Activated T-helper 2 cell treated with anti-CD3 and anti-CD28 coated beads, Interferon-gamma antibody, Interleukin-2, Interleukin-4, amounts not matched to agents 10 μg/mL and 5 μg/mL and 100 μg/mL, durations not matched to agents 14 hours and 24 hours and 36 hours (primary cell): ENCODE results near the gene HOXC11. TPM values are rescaled to one million over a fixed set of nuclear protein-coding genes. Genes with fewer than 3 reads are reported as not detected.

ENCODE experiments used
- DNase-seq: peaks from one replicate; pipeline ENCODE4 v3.0.0; 2021; ENCODE audit warnings: low spot score
- H3K27ac Mint-ChIP-seq: one replicate; pipeline ENCODE4 v1.8.0; 2021; ENCODE audit warnings: mixed read lengths
- H3K27me3 Mint-ChIP-seq: one replicate; pipeline ENCODE4 v1.8.0; 2021; ENCODE audit warnings: low read depth, mixed read lengths
- H3K36me3 Mint-ChIP-seq: one replicate; pipeline ENCODE4 v1.8.0; 2021; ENCODE audit warnings: low read depth, mixed read lengths
- H3K4me1 Mint-ChIP-seq: one replicate; pipeline ENCODE4 v1.8.0; 2021; ENCODE audit warnings: low read depth, mixed read lengths
- H3K4me3 Mint-ChIP-seq: one replicate; pipeline ENCODE4 v1.8.0; 2021; ENCODE audit warnings: low read depth, mild to moderate bottlenecking, moderate library complexity, mixed read lengths
- H3K9me3 Mint-ChIP-seq: one replicate; pipeline ENCODE4 v1.8.0; 2021; ENCODE audit warnings: mixed read lengths
- intact Hi-C: fragments of 100-400 bp; cut with micrococcal nuclease; formaldehyde crosslinking; loops from one replicate; pipeline ENCODE4 v1.15.1; 2023
- total RNA-seq: library from RNA; stranded (reverse); gene quantifications from 2 replicates; pipeline ENCODE4 v1.2.3, GENCODE V29; 2022

Gene HOXC11
- total RNA-seq, 1 donor from 2014 or later, result not detected

DNA sequence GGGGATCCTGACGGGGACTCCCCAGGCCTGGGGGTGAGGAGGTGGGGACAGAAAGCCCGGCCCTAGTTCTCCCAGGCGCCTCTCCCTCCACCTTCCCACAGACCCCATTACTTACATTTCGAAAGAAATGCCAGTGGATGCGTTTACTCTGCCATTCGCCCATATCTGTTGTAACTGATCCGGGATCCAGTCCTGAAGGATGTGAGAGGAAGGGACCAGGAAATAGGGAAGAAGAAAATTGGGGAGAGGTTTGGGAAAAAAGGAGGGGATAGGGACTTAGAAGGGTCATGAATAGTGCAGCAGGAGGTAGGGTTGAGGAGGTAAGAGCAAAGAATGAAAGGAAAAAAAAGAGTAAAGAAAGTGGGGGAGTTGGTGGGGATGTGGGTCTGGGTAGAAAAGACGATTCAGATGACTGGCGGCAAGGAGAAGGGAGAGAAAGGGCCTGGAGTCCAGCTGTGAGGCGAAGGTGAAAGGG, 17.1 kb upstream of the HOXC11 start:
- intact Hi-C loops, result no loop called here
- H3K4me3 Mint-ChIP-seq, result no peak overlapping the region
- H3K9me3 Mint-ChIP-seq, result no peaks in the 10 kb centered on the region
- DNase-seq, result no peak
- peaks cover 91% of the 10 kb centered on the region for H3K27me3 Mint-ChIP-seq
- peaks cover 3% of the 10 kb centered on the region for H3K4me1 Mint-ChIP-seq
- no peaks in the 10 kb centered on the region for H3K36me3 Mint-ChIP-seq
- no peak overlapping the region for H3K27ac Mint-ChIP-seq

- H3K36me3 Mint-ChIP-seq, result no peaks in the 10 kb centered on the region
- H3K27me3 Mint-ChIP-seq, result peaks cover 87% of the 10 kb centered on the region
- intact Hi-C loops, result no loop called here
- H3K4me3 Mint-ChIP-seq, result no peak overlapping the region
- no peak for DNase-seq
- H3K9me3 Mint-ChIP-seq, result no peaks in the 10 kb centered on the region
- peaks cover 3% of the 10 kb centered on the region for H3K4me1 Mint-ChIP-seq
- H3K27ac Mint-ChIP-seq, result no peak overlapping the region
These were observed 16.6 kb upstream of the HOXC11 start for GRCh38 chr12:53956251-53956887.

DNA sequence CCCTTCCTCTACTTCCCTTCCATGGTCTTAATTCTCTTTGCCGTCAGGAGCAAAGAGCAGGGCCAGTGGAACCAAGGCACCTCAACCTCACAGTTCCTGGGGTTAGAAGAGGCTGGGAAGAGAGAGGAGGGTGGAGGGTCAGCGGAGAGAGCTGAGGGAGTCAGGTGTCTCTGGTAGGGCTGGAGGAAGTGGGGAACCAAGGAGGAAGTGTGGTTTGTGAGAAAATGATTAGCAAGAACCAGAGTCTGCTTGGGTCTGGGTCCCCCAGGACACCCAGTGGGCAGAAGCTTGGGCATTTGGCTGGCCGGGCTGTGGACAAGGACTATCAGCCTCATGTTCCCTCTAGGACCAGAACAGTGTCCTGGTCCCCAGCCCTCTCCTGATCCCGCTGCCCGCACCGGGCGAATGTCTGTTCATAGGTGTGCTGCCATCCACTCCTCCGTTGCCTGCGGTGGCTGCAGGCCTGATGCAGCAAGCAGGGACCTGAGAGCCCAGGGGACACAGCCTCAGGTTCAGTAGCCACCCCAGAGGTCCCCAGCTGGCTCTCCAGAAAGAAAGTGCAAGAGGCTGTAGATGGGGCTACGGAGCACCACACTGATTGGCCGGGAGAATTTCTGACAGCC, 15.9 kb upstream of the HOXC11 start:
- no peak for DNase-seq
- no peaks in the 10 kb centered on the region for H3K9me3 Mint-ChIP-seq
- H3K36me3 Mint-ChIP-seq, result no peaks in the 10 kb centered on the region
- no peak overlapping the region for H3K27ac Mint-ChIP-seq
- peaks cover 86% of the 10 kb centered on the region for H3K27me3 Mint-ChIP-seq
- intact Hi-C loops, result no loop called here
- no peak overlapping the region for H3K4me3 Mint-ChIP-seq
- peaks cover 3% of the 10 kb centered on the region for H3K4me1 Mint-ChIP-seq

DNA sequence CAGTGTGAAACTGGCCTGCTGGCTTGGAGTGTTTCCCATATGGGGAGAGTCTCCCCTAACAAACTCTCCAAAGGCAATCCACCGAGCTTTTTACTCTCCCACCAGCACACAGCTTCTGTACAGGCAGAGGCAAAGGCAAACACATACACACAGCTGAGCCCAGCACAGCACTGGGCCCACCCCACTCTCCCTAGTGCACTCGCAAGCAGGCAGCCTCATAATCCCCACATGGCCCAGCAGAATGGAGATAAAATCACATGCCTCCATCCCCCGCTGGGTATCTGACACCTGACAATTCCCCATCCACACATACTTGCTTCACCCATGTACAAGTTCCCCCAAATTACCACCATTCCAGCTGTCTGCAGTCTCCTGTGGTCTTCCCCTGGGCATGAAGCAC, 14.8 kb upstream of the HOXC11 start:
- Mint-ChIP-seq H3K9me3 (no peaks in the 10 kb centered on the region), H3K4me3 (no peak overlapping the region), H3K27ac (no peak overlapping the region), H3K27me3 (peaks cover 84% of the 10 kb centered on the region), H3K36me3 (no peaks in the 10 kb centered on the region), H3K4me1 (peaks cover 3% of the 10 kb centered on the region)
- DNase-seq, result no peak
- intact Hi-C loops, result no loop called here

GRCh38 chr12:53959314-53959713, 13.6 kb upstream of the HOXC11 start:
- Mint-ChIP-seq H3K27me3 (peaks cover 82% of the 10 kb centered on the region), H3K4me1 (no peaks in the 10 kb centered on the region), H3K36me3 (no peaks in the 10 kb centered on the region), H3K27ac (no peak overlapping the region), H3K4me3 (no peak overlapping the region), H3K9me3 (no peaks in the 10 kb centered on the region)
- DNase-seq, result no peak
- intact Hi-C loops, result no loop called here

GRCh38 chr12:53960187-53961024, 12.5 kb upstream of the HOXC11 start:
- no peaks in the 10 kb centered on the region for H3K36me3 Mint-ChIP-seq
- peaks cover 2% of the 10 kb centered on the region for H3K4me1 Mint-ChIP-seq
- no peak overlapping the region for H3K4me3 Mint-ChIP-seq
- peaks cover 85% of the 10 kb centered on the region for H3K27me3 Mint-ChIP-seq
- DNase-seq, result no peak
- intact Hi-C loops, result loop anchor here (2.0 to 5.0 kb wide), 2 partner anchors 18 to 33 kb away; no protein-coding TSS in a partner anchor
- H3K27ac Mint-ChIP-seq, result no peak overlapping the region
- H3K9me3 Mint-ChIP-seq, result no peaks in the 10 kb centered on the region

DNA sequence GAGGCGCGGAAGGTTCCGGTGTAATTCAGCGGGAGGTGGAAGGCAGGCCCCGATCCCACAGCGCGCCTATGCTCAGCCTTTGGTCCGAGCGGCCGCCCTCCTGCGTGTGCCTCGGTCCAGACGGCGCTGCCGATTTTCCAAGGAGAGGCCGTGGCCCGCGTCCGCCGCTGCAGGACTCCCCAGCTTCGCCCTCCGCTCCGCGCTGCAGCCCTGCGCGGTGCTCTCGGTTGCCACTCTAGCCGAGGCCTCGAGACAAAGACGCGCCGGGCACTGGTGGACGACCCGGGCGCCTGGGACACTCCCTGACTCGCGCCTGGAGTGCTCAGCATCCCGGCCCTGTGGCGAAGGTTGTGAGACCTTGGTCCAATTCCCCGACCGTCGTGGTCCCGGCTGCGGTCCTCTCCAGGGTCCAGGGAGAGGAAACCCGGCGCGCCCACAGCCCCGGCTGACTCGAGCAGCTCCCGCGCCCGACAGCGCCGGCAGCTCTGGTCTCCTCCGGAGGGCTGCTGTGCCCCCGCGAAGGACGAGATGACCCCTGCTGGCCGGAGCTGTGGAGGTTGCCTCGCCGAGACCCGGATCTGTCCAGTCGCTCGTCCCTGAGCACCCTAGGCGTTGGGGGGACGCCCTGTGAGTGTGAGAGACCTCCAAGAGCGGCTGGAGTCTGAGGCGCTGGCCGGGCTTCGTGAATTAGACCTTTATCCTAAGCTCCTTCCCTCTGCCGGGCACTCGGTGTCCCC, 11.7 kb upstream of the HOXC11 start:
- Mint-ChIP-seq H3K27me3 (peaks cover 84% of the 10 kb centered on the region), H3K4me3 (no peak overlapping the region), H3K36me3 (no peaks in the 10 kb centered on the region), H3K9me3 (no peaks in the 10 kb centered on the region), H3K4me1 (peaks cover 4% of the 10 kb centered on the region), H3K27ac (no peak overlapping the region)
- no peak for DNase-seq
- intact Hi-C loops, result loop anchor here (2.0 to 5.0 kb wide), 2 partner anchors 18 to 34 kb away; no protein-coding TSS in a partner anchor

DNA sequence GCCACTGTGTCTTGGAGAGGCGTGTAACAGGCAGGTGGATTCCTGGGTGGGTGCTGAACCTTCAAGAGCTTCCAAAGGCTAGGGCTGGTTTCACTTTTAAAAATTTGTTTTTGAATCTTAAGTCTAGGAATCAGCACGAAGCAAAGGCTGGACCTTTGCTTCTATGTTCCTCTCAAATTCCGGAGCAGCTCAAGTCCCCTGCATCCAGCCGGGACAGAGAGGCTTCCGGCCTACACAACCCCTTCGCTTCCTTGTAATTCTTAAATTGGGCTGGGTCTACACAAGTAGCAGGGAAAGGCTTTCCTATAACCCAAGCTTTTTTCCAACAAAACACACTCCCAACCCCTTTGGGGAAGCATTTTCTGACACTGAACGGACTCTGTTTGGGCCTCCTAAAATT, 9.9 kb upstream of the HOXC11 start:
- no peaks in the 10 kb centered on the region for H3K9me3 Mint-ChIP-seq
- peaks cover 85% of the 10 kb centered on the region for H3K27me3 Mint-ChIP-seq
- H3K4me1 Mint-ChIP-seq, result peaks cover 4% of the 10 kb centered on the region
- intact Hi-C loops, result loop anchor here (5.0 kb wide), 1 partner anchor 36 kb away; no protein-coding TSS in a partner anchor
- H3K4me3 Mint-ChIP-seq, result no peak overlapping the region
- no peaks in the 10 kb centered on the region for H3K36me3 Mint-ChIP-seq
- DNase-seq, result no peak
- no peak overlapping the region for H3K27ac Mint-ChIP-seq

DNA sequence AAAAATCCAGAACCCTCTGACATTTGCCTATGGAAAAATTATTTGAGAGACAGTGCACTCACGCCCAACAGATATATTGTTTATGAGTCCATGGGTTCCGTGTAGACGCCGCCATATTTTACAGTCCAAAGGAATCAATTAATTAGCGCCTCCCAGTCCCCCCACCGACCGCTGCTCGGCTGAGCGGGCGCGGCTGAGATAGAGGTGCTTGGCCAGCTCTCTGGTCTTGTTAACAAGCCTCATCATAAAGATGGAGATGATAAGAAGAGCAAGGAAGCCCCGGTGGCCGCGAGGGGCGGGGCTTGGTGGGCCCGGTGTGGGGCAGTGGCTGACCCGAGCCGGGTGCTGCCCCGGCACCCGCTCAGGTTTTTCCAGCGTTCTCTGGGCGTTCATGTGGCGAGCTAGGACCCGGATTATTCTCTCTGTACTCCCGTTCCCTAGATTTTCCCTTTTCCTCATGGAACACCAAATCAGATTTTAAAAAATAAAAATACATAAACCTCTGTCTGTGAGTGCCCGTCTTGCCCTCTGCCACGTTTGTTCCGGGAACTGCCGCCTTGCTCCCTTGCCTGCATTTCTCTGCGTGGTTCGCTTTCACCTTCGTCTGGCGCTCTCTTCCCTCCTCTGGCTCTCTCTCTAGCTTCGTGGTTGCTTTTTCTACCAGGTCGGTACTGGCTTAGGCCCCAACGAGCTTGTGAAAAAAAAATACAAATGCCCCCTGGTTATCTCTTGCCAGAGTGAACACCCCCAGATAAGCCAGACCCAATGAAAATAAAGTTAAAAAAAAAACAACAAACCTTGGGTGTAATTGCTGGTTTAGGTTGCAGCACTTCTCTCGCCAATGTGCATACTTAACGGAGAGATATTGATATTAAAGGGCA, 9.3 kb upstream of the HOXC11 start:
- Mint-ChIP-seq H3K27me3 (peaks cover 85% of the 10 kb centered on the region), H3K4me3 (no peak overlapping the region)
- intact Hi-C loops, result loop anchor here (5.0 kb wide), 1 partner anchor 36 kb away; no protein-coding TSS in a partner anchor

GRCh38 chr12:53964315-53964713, 8.6 kb upstream of the HOXC11 start:
- Mint-ChIP-seq H3K9me3 (no peaks in the 10 kb centered on the region), H3K4me3 (no peak overlapping the region), H3K27ac (no peak overlapping the region), H3K27me3 (peaks cover 86% of the 10 kb centered on the region), H3K36me3 (no peaks in the 10 kb centered on the region), H3K4me1 (peaks cover 4% of the 10 kb centered on the region)
- intact Hi-C loops, result loop anchor here (5.0 kb wide), 1 partner anchor 37 kb away; no protein-coding TSS in a partner anchor
- no peak for DNase-seq

More for the DNA sequence above, 9.3 kb upstream of the HOXC11 start:
- peaks cover 4% of the 10 kb centered on the region for H3K4me1 Mint-ChIP-seq
- no peak for DNase-seq
- no peaks in the 10 kb centered on the region for H3K9me3 Mint-ChIP-seq
- H3K27ac Mint-ChIP-seq, result no peak overlapping the region
- no peaks in the 10 kb centered on the region for H3K36me3 Mint-ChIP-seq

- H3K4me1 Mint-ChIP-seq, result peaks cover 4% of the 10 kb centered on the region
- DNase-seq, result no peak
- no peaks in the 10 kb centered on the region for H3K36me3 Mint-ChIP-seq
- H3K27me3 Mint-ChIP-seq, result peaks cover 83% of the 10 kb centered on the region
- no peaks in the 10 kb centered on the region for H3K9me3 Mint-ChIP-seq
- H3K4me3 Mint-ChIP-seq, result no peak overlapping the region
- intact Hi-C loops, result loop anchor here (5.0 kb wide), 2 partner anchors 37 to 87 kb away; partner anchors contain the start of genes HOXC4 and HOXC9
- no peak overlapping the region for H3K27ac Mint-ChIP-seq
These were observed 7.4 kb upstream of the HOXC11 start for GRCh38 chr12:53965281-53966084.
